ENCODE measurements around the gene ATAD1.

Gene ATAD1

DNA sequence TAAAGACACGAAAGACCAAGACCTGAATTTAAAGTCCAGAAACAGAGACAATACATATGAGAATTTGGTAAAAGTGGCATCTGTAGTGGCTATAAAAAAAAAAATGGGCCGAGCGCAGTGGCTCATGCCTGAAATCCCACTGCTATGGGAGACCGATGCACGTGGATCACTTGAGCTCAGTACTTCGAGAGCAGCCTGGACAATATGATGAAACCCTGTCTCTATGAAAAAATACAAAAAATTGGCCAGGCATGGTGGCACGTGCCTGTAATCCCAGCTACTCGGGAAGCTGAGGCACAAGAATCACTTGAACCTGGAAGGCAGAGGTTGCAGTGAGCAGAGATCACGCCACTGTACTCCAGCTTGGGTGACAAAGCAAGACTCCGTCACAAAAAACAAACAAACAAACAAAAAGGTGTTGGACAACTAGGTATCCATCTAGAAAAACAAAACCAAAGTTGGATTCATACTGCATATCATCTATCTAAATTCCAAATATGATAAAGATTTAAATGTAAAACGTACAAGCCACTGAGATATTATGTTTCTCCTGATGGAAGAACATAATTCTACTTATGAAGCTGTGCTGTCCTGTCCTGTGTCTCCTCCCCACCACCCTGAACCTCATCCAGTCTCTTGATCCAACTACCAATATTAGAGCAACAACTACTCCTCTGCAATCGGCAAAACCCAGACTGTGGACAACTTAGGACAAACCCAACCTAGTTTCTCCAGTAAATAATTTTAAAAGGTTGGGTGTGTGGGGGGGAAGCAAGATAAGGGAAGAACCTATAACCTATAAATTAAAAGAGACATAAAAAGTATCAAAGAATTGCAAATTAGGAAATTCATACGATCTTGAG is 53.7 kb downstream of the ATAD1 start:
- TF ChIP-seq, protein P1, sequence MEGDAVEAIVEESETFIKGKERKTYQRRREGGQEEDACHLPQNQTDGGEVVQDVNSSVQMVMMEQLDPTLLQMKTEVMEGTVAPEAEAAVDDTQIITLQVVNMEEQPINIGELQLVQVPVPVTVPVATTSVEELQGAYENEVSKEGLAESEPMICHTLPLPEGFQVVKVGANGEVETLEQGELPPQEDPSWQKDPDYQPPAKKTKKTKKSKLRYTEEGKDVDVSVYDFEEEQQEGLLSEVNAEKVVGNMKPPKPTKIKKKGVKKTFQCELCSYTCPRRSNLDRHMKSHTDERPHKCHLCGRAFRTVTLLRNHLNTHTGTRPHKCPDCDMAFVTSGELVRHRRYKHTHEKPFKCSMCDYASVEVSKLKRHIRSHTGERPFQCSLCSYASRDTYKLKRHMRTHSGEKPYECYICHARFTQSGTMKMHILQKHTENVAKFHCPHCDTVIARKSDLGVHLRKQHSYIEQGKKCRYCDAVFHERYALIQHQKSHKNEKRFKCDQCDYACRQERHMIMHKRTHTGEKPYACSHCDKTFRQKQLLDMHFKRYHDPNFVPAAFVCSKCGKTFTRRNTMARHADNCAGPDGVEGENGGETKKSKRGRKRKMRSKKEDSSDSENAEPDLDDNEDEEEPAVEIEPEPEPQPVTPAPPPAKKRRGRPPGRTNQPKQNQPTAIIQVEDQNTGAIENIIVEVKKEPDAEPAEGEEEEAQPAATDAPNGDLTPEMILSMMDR (IDR thresholded peaks at IDR 0.05), result no peak
- no peaks in the 10 kb centered on the region for H3K4me1 ChIP-seq
- intact Hi-C loops (cut with DNase I; ENCODE audit: low total_unique reads), result no loop called here
- DNase-seq, result no peak
- H3K27ac ChIP-seq, result no peak overlapping the region
- peaks cover 20 to 29% (median 25%) of the 10 kb centered on the region in 3 donors for H3K36me3 ChIP-seq
- H3K27me3 ChIP-seq, result no peaks in the 10 kb centered on the region
- H3K9me3 ChIP-seq, result no peaks in the 10 kb centered on the region
- no peak overlapping the region for H3K4me3 ChIP-seq

DNA sequence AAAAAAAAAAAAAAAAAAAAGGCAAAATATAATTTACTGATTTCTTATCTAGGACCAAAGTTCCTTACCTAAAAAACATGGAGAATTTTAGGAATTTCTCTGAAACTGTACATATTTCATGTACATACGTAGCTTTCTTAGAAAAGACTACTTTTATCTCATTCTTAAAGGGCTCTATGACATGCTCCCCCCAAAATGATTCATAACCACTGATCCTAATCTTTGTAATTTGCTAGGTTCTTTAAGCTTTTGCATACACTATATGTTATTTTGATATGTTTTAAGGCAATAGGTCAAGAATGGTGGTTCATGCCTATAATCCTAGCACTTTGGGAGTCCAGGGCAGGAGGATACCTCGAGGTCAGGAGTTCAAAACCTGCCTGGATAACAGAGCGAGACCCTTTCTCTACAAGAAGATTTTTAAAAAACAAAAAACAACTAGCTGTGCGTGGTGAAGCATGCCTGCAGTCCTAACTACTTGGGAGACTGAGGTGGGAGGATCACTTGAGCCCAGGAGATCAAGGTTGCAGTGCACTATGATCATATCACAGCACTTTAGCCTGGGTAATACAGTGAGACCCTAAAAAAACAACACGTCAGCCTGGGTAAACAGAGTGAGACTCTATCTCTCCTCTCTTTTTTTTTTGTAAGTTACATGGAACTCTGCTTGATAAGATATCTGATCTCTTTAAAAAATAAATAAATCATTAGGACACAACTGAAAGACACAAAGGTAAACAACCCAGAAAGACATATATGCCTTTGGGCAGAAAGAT is 54.8 kb downstream of the ATAD1 start:
- H3K36me3 ChIP-seq, result peaks cover 13 to 30% (median 25%) of the 10 kb centered on the region in 3 donors
- H3K4me3 ChIP-seq, result no peak overlapping the region
- H3K27me3 ChIP-seq, result no peaks in the 10 kb centered on the region
- no peak overlapping the region for H3K27ac ChIP-seq
- TF ChIP-seq, protein P1 (IDR thresholded peaks at IDR 0.05), result no peak
- intact Hi-C loops (cut with DNase I; ENCODE audit: low total_unique reads), result no loop called here
- no peak for DNase-seq
- no peaks in the 10 kb centered on the region for H3K4me1 ChIP-seq
- H3K9me3 ChIP-seq, result no peaks in the 10 kb centered on the region

DNA sequence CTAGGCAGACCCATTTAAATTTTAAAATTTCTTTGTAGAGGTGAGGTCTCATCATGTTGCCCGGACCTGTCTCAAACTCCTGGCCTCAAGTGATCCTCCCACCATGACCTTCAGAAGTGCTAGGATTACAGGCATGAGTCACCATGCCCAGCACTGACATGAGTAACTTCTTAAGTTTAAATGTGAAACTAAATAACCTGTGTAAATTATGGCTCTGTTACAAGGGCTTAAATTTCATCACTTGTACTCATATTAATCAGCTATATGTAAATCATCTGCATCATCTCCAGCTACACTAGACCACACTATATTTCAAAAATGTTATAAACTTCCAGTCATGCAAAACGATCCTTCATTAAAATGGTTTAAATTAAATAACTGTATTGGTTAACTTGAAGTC is 56.1 kb downstream of the ATAD1 start:
- intact Hi-C loops (cut with DNase I; ENCODE audit: low total_unique reads), result no loop called here
- H3K36me3 ChIP-seq, result peaks cover 6 to 25% (median 21%) of the 10 kb centered on the region in 3 donors
- no peak for DNase-seq
- TF ChIP-seq, protein P1 (IDR thresholded peaks at IDR 0.05), result no peak
- no peaks in the 10 kb centered on the region for H3K4me1 ChIP-seq
- no peaks in the 10 kb centered on the region for H3K9me3 ChIP-seq
- no peak overlapping the region for H3K27ac ChIP-seq
- no peak overlapping the region for H3K4me3 ChIP-seq
- H3K27me3 ChIP-seq, result no peaks in the 10 kb centered on the region

DNA sequence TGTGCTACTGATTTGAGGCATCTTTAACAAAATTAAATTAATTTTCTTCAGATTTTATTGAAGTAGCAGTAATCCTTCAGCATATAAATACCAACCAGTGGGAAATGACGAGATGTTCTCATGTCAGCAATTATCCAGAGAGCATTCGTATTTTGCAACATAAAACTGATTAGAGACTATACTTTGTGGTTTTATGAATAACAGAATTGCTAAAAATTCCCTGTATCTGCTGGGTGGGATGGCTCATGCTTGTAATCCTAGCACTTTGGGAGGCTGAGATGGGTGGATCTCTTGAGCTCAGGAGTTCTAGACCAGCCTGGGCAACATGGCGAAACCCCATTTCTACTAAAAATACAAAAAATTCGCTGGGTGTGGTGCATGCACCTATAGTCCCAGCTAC is 56.9 kb downstream of the ATAD1 start:
- Histone ChIP-seq H3K27me3 (no peaks in the 10 kb centered on the region), H3K4me3 (no peak overlapping the region), H3K9me3 (no peaks in the 10 kb centered on the region), H3K27ac (no peak overlapping the region), H3K36me3 (peaks cover 6 to 26% (median 22%) of the 10 kb centered on the region in 3 donors), H3K4me1 (no peaks in the 10 kb centered on the region)
- no peak for DNase-seq
- intact Hi-C loops (cut with DNase I; ENCODE audit: low total_unique reads), result no loop called here
- TF ChIP-seq, protein P1 (IDR thresholded peaks at IDR 0.05), result no peak

DNA sequence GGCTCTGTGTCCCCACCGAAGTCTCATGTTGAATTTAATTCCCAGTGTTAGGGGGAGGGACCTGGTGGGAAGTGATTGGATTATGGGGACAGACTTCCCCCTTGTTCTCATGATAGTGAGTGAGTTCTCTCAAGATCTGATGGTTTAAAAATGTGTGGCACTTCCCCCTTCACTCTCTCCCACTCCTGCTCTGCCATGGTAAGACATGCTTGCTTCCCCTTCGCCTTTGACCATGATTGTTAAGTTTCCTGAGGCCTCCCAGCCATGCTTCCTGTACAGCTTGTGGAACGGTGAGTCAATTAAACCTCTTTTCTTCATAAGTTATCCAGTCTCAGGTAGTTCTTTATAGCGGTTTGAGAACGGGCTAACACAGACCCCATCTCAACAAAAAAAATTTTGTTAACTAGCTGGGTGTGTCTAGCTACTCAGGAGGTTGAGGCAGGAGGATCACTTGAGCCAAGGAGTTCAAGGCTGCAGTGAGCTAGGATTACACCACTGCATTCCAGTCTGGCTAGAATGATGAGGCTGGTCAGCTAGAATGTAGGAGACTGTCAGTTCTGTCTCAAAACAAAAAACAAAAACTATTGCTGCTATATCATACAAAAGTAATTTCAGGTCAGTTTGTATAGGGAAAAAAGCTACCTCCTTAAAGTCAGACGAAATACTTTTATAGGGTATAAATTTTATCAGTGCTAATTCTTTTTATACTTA is 57.7 kb downstream of the ATAD1 start:
- no peak overlapping the region for H3K4me3 ChIP-seq
- H3K27me3 ChIP-seq, result no peaks in the 10 kb centered on the region
- no peaks in the 10 kb centered on the region for H3K9me3 ChIP-seq
- H3K4me1 ChIP-seq, result no peaks in the 10 kb centered on the region
- no peak overlapping the region for H3K27ac ChIP-seq
- intact Hi-C loops (cut with DNase I; ENCODE audit: low total_unique reads), result no loop called here
- H3K36me3 ChIP-seq, result peaks cover 1 to 33% (median 16%) of the 10 kb centered on the region in 3 donors
- DNase-seq, result no peak
- TF ChIP-seq, protein P1 (IDR thresholded peaks at IDR 0.05), result no peak

Data from tibial artery (tissue), 4 donors.